Upper lobe of right lung (tissue), 1 donor: ENCODE measurements around the gene EML6. TPM values are rescaled to one million over a fixed set of nuclear protein-coding genes. Genes with fewer than 3 reads are reported as not detected.

ENCODE experiments used
- ATAC-seq: fragments of 200-7000 bp; cut with Tn5 transposase; one replicate; pipeline ENCODE4 v1.9.1; 2020; ENCODE audit warnings: mild to moderate bottlenecking, moderate library complexity
- DNase-seq: peaks from one replicate; pipeline ENCODE4 v3.0.0-alpha.2; 2020
- H3K27ac ChIP-seq: fragments of 200-600 bp; one replicate; pipeline ENCODE4 v1.8.0; 2022
- H3K27me3 ChIP-seq: fragments of 200-600 bp; one replicate; pipeline ENCODE4 v1.8.0; 2022; ENCODE audit warnings: mild to moderate bottlenecking
- H3K36me3 ChIP-seq: fragments of 200-600 bp; one replicate; pipeline ENCODE4 v1.8.0; 2022
- H3K4me1 ChIP-seq: fragments of 200-600 bp; one replicate; pipeline ENCODE4 v1.8.0; 2022
- H3K4me3 ChIP-seq: fragments of 200-600 bp; one replicate; pipeline ENCODE4 v1.8.0; 2022; ENCODE audit warnings: mild to moderate bottlenecking
- H3K9me3 ChIP-seq: fragments of 200-600 bp; one replicate; pipeline ENCODE4 v1.8.0; 2022
- CTCF ChIP-seq: fragments of 200-600 bp; IDR thresholded peaks from one replicate; pipeline ENCODE4 v1.8.0; 2022; ENCODE audit warnings: antibody characterized with exemption
- intact Hi-C: fragments of 100-400 bp; cut with DNase I; formaldehyde crosslinking; loops from one replicate; pipeline ENCODE4 v1.11.0; 2022
- total RNA-seq: library from RNA; stranded (reverse); fragmentation: NEBNext Ultra II Directional; extraction: Animal tissue kit (Norgen Biotek cat#: 25700); gene quantifications from one replicate; pipeline ENCODE4 v1.2.1, GENCODE V29; 2021
- donor health status: DM: no; HTN: yes; CAD: no; lungs with severe emphysema.

EML6 gene
- total RNA-seq, 1 donor from 2014 or later, result 1.4 TPM

DNA sequence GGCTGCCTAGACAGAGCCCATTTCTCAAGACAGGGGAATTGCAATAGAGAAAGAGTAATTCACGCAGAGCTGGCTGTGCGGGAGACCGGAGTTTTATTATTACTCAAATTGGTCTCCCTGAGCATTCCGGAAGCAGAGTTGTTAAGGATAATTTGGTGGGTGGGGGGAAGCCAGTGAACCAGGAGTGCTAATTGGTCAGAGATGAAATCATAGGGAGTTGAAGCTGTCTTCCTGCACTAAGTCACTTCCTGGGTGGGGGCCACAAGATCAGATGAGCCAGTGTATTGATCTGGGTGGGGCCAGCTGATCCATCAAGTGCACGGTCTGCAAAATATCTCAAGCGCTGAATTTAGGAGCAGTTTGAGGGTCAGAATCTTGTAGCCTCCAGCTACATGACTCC is 242.0 kb downstream of the EML6 start:
- no peak for ATAC-seq
- no peak overlapping the region for H3K4me3 ChIP-seq
- DNase-seq, result no peak
- H3K36me3 ChIP-seq, result no peaks in the 10 kb centered on the region
- TF ChIP-seq CTCF, result no peak
- intact Hi-C loops, result no loop called here
- H3K9me3 ChIP-seq, result no peaks in the 10 kb centered on the region
- peaks cover 19% of the 10 kb centered on the region for H3K4me1 ChIP-seq
- no peak overlapping the region for H3K27ac ChIP-seq
- H3K27me3 ChIP-seq, result no peaks in the 10 kb centered on the region

GRCh38 chr2:54966165-54966832 is 242.8 kb downstream of the EML6 start:
- Histone ChIP-seq H3K36me3 (peaks cover 8% of the 10 kb centered on the region), H3K27me3 (no peaks in the 10 kb centered on the region), H3K4me3 (no peak overlapping the region), H3K27ac (no peak overlapping the region), H3K4me1 (peaks cover 19% of the 10 kb centered on the region), H3K9me3 (no peaks in the 10 kb centered on the region)
- intact Hi-C loops, result no loop called here
- TF ChIP-seq CTCF, result no peak
- ATAC-seq (no peak), DNase-seq (no peak)

- H3K4me1 ChIP-seq, result peaks cover 23% of the 10 kb centered on the region
- ATAC-seq, result no peak
- DNase-seq, result no peak
- no peaks in the 10 kb centered on the region for H3K9me3 ChIP-seq
- H3K4me3 ChIP-seq, result no peak overlapping the region
- no peaks in the 10 kb centered on the region for H3K27me3 ChIP-seq
- TF ChIP-seq CTCF, result no peak
- intact Hi-C loops, result no loop called here
- H3K27ac ChIP-seq, result no peak overlapping the region
- peaks cover 13% of the 10 kb centered on the region for H3K36me3 ChIP-seq
Observed at GRCh38 chr2:54966837-54967236, 243.4 kb downstream of the EML6 start.

- no peak for TF ChIP-seq CTCF
- H3K4me1 ChIP-seq, result peaks cover 23% of the 10 kb centered on the region
- H3K27ac ChIP-seq, result no peak overlapping the region
- H3K36me3 ChIP-seq, result peaks cover 18% of the 10 kb centered on the region
- H3K4me3 ChIP-seq, result no peak overlapping the region
- no peaks in the 10 kb centered on the region for H3K27me3 ChIP-seq
- DNase-seq (no peak), ATAC-seq (no peak)
- no peaks in the 10 kb centered on the region for H3K9me3 ChIP-seq
- intact Hi-C loops, result no loop called here
Observed at GRCh38 chr2:54967269-54967668, 243.8 kb downstream of the EML6 start.

DNA sequence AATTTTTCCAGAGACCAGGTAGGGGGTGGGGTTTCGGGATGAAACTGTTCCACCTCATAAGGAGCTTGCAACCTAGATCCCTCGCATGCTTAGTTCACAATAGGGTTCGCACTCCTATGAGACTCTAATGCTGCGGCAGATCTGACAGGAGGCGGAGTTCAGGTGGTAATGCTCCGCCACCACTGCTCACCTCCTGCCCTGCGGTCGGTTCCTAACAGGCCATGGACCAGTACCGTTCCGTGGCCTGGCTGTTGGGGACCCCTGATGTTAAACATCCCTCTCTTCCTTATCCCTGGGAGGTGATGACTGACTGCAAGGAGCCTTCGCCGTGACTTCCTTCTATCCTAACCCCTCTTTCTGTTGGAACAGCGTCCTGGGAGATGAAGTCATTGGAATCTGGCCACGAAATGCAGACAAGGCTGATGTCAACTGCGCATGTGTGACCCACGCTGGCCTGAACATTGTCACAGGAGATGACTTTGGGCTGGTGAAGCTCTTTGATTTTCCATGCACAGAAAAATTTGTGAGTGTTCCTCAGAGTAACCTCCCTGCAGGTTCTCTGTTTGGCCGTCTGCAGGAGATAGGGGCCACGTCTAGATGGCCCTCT is 244.4 kb downstream of the EML6 start:
- no peaks in the 10 kb centered on the region for H3K27me3 ChIP-seq
- H3K9me3 ChIP-seq, result no peaks in the 10 kb centered on the region
- no peak for TF ChIP-seq CTCF
- no peak for ATAC-seq
- H3K4me3 ChIP-seq, result no peak overlapping the region
- no peak for DNase-seq
- H3K27ac ChIP-seq, result no peak overlapping the region
- H3K36me3 ChIP-seq, result peaks cover 23% of the 10 kb centered on the region
- intact Hi-C loops, result no loop called here
- H3K4me1 ChIP-seq, result peaks cover 23% of the 10 kb centered on the region
